GM21528 (cell line): ENCODE data around the gene RITA1.
"Not testable (repeated sequence)": the region's sequence is repeated elsewhere in the genome, so short reads cannot be mapped to it uniquely, and the experiment has no call there.

Experiments
- ATAC-seq: cut with Tn5 transposase; IDR thresholded peaks from one replicate; pipeline ENCODE4 v1.9.1; 2021; ENCODE audit warnings: mild to moderate bottlenecking, moderate library complexity; ENCODE audit not compliant: unreplicated experiment, low FRiP score

RITA1 gene

DNA sequence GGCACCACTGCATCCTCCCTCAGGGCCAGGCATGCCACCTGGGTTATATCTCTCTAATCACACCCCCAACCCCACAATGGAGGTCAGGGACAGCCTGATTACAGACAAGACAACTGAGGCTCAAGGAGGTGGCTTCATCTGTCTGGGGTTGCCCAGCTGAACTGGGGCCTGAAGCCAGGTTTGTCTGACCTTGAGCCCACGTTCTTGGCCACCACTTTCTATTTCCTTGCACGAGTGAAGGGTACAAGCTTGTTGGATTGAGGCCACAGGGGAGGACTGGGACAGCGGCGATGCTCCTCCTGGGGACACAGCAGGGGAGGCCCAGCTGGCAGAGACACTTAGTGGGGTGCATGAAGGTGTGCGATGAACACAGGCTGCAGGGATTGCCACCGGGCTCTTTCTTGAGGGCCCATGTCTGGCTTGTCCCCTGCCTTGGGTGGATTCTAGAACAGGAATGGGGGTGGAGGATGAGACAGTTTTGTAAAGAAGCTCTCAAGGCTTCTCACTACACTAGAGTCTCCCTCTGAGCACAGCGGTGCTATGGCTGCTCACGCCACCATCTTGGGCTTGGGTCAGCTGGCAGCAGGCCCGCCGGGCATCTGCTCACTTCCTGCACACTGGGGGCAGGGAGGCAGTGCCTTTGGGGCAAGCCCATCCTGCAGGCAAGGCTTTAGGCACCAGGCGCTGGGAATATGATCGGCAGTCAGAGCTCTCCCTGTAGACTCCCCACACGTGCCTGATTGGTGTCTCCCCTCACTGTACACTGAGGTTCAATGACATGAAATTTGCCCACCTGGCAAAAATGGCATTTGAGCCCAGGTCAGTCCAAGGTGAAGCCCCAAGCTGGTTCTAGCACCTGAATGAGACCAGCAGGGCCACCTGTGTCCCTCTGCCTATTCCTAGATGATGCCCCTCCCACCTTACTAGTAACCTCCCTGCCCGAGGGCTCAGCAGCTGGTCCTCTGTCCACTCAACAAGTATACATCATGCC, 16.0 kb downstream of the RITA1 start:
- ATAC-seq, result no peak

DNA sequence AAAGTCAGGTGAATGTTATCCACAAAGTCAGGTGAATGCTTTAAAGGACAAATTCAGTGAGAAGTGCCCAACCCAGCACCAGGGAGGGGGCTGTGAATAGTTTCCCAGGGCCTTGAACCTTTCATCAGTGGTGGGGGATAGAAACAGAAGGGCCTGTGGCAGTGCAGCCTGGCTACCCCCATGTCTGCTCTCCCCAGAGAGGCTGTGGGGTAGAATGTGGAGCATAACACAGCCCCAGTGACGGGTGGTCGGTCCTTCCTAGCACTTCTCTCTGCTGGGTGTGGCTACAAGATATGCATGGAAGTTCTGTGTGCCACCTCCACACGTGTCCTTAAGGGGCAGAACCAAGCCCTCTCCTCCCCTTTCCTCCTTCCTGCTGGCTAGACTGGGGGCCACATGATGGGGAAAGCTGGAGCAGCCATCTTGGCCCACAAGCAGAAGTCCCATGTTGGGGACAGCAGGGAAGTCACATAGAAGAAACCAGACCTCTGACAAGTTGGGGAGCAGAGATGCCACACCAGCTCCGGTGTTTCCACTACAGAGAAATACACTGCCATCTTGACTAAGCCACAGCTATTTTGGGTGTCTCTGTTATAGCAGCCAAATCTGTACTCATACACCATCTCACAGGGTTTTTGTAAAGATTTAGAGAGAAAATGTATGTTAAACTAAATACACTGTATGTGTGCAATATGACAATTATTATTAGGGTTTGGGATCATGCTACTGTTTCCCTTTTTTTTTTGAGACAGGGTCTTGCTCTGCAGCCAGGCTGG, 17.0 kb downstream of the RITA1 start:
- ATAC-seq, result no peak

DNA sequence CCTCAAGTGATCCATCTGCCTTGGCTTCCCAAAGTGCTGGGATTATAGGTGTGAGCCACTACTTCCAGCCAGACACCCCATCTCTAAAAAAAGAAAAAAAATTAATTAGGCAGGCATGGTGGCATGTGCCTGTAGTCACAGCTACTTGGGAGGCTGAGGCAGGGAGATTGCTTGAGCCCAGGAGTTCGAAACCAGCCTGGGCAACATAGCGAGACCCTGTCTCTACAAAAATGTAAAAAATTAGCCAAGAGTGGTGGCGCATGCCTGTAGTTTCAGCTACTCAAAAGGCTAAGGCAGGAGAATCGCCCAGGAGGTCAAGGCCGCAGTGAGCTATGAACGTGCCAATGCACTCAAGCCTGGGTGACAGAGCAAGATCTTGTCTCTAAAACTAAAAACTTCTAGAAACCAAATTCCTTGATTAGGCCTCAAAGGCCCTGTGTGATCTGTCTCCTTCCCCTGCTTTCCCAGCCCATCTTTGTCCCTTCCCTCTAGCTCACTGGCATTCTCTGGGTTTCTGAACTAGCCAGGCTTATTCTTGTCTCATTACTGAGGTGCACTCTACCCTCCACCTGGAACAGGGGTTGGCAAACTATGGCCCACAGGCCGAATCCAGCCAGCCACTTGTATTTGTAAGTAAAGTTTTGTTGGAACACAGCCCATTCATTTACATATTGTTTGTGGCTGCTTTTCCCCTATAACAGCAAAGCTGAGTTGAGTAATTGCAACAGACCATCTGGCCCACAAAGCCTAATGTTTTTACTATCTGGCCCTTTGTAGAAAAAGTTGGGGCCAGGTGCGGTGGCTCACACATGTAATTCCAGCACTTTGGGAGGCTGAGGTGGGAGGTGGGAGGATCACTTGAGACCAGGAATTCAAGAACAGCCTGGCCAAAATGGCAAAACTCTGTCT, 18.6 kb downstream of the RITA1 start:
- ATAC-seq, result no peak

DNA sequence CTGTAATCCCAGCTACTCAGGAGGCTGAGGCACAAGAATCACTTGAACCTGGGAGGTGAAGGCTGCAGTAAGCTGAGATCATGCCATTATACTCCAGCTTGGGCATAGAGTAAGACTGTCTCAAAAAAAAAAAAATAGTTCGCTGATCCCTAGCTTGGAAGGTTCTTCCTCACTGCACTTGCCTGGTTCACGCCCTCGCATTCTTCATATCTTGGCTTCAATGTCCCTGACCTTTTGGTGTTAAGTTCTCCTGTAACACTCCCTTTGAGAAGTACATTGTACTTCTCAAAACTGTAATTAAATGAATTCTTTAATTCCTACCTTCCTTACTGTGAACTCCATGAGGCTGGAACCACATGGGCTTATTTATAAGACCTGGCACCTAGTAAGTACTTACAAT, 19.3 kb downstream of the RITA1 start:
- no peak for ATAC-seq

DNA sequence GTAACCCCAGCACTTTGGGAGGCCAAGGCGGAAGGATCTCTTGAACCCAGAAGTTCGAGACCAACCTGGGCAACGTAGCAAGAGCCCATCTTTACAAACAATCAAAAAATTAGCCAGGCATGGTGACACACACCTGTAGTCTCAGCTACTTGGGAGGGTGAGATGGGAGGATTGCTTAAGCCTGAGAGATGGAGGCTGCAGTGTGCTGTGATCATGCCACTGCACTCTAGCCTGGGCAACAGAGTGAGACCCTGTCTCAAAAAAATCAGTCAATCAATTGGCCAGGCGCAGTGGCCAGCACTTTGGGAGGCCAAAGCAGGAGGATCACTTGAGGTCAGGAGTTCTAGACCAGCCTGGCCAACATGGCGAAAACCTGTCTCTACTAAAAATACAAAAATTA, 21.3 kb downstream of the RITA1 start:
- not testable (repeated sequence) for ATAC-seq

DNA sequence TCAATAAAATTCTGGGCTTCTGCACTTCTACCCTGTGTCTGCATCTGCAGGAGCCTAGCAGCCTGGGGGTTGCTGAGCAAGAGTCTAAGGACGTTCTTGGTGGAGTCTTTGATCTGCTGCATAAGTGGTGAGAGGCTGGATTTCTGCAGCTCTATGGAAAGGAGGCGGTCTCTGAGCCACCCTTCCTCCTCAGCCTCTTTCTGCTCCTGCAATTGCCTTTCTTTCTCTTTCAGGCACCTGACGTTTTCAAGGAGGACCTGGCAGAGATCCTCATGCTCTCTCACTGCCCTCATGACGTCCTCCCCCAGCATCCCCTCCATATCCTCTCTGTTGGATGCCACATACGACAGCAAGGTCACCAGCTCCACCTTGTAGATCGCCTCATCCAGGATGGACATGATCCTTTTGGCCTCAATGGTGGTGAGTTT, 22.1 kb downstream of the RITA1 start:
- ATAC-seq, result peak; percentile 4

DNA sequence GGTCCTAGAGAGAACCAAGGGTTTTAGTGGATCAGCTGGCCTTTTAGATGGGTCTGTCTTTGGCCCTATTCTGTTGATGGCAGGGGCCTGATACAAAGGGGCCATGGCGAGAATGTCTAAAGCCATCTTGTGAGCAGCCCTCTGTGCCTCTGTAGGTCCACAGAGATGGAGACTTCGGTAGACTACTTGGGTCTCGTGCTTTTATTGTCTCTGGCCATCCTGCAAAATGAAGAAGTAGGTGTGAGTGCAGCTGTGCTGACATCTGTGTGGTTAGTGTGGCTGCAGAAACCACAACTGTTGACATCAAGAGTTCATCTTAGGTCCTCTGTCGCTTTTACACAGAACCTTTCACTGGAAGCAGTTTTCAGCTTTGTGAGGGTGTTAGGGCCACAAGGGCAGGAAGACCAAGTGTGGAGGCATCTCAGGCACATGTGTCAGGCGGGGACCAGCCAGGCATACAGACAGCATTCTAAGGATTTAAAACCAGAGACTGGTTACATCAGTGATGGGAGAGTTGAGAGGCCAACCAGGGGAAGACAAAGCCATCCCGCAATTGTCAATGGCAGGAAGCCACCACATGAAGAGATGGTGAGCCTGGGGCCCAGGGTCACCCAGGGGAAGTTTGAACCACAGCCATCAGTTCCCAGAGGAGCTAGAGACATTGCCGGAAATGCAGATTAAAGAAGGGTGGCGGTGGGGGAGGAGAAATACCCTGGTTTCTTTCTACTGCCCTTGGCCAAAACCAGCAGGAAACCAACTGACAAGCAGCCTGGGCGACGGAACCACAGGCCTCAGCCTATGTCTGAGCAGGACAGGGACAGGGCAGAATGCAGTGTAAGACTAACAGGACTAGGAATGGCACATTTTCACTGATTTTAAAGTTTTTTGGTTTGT, 22.8 kb downstream of the RITA1 start:
- peak; percentile 76 for ATAC-seq

DNA sequence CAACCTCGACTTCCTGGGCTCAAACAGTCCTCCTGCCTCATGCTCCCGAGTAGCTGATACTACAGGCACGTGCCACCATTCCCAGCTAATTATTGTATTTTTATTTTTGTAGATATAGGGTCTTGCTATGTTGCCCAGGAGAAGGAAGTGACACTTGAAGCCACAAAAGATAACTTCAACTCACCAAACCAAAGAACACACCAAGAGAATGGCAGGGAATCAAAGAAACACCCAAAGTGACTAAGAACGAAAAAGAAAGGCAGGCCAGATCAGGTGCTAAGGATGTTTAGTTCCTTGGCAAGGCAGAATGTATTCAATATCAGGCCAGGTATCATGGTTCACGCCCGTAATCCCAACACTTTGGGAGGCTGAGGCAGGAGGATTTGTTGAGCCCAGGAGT, 25.6 kb downstream of the RITA1 start:
- ATAC-seq, result no peak

DNA sequence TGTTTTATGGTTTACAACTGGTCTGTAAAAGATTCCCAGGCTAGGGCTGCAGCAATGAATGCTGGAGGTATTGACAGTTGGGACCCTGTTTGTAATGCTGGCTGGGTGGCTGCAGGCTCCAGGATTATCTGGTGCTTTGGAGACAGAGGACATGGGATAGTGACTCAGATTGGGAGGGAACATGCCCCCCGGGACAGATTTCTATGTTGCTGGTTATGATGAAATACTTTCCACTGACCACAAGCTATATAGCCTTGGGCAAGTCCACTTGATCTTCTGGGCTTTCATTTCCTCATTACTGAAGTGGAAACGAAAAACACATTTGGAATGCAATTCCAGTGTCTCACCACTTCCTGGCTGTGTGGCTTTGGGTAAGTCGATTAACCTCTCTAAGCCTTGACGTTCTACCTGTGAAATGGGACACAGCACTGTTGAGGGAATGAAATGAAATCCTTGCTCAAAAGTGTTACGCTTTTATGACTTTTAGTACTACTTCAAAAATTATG, 29.4 kb downstream of the RITA1 start:
- no peak for ATAC-seq

DNA sequence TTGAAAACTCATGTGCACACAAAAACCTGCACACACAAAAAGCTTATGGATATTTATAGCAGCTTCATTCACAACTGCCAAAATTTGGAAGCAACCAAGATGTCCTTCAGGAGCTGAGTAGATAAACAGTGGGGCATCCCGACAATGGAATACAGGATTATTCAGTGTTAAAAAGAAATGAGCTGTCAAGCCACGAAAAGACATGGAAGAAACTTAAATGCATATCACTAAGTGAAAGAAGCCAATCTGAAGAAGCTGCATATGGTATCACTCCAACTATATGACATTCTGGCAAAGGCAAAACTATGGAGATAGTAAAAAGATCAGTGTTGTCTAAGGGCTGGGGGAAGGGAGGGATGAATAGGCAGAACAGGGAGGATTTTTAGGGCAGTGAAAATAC, 30.5 kb downstream of the RITA1 start:
- no peak for ATAC-seq

DNA sequence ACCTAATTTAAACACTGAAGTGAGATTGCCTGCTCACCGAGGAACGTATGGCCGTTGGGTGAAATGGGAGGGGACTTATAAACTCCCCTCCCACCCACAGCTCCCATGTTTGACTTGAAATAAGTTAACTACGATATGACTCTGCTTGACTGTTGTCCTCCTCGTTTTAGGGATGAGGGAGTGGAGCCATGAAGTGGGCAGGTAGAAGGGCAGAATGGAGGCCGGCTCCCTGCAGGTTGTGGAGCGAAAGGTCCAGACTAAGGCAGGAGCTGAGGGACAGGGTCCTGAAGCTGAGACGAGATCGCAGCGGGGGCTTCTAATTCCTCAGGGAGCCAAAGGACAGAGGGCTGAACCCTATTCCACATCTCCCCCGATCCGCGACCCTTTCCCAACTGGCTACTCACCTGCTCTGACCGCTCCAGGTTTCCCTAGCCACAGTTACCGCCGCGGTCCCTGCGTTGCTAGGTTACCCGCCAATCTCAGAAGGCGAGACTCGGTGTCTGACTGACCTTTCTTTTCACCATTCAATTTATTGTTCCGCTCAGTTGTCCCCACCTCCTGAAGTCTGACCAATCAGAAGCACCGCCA, 35.2 kb downstream of the RITA1 start:
- no peak for ATAC-seq

DNA sequence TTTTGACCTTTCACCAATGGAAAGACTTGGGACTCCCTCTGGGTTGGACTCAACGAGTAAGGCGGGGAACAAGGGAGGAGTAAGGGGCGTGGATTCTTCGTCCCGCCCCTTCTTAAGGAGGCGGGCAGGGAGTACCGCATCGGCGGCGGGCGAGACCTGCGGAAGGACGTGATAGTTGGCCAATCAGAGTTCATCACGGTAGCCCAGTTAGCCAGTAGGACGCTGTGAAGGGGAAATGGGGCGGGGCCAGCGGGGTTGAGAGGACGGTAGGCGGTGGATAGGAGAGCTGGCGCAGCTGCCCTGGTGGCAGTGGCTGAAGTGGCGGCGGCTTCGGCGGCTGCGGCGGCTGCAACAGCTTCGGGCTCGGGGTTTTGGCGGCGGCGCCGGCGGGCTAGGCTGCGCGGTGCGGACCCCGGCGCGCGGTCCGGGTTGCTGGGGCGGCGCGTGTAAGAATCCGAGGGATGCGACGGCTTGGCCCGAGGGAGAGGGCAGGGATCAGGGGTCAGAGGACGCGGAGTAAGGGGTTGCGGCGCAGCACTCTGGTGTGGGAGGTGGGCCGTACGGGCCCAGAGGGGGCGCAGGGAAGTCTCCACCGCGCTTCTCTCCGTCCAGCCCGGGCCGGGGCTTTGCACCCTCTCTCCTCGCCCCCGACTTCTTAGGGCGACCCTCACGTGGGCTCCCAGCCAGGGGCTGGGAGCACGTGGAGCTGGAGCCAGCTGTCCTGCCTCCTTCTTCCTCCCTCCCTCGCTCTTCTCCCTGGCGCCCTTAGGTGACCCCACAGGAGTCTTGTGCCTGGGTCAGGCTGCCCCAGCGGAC, 35.9 kb downstream of the RITA1 start, which contains the start of gene TPCN1:
Gene TPCN1 (plus strand): TSS at position 284 of the 816 bp plus-strand sequence. CDS start 5,389 bp downstream, outside the sequence.
- peak; percentile 92 for ATAC-seq

DNA sequence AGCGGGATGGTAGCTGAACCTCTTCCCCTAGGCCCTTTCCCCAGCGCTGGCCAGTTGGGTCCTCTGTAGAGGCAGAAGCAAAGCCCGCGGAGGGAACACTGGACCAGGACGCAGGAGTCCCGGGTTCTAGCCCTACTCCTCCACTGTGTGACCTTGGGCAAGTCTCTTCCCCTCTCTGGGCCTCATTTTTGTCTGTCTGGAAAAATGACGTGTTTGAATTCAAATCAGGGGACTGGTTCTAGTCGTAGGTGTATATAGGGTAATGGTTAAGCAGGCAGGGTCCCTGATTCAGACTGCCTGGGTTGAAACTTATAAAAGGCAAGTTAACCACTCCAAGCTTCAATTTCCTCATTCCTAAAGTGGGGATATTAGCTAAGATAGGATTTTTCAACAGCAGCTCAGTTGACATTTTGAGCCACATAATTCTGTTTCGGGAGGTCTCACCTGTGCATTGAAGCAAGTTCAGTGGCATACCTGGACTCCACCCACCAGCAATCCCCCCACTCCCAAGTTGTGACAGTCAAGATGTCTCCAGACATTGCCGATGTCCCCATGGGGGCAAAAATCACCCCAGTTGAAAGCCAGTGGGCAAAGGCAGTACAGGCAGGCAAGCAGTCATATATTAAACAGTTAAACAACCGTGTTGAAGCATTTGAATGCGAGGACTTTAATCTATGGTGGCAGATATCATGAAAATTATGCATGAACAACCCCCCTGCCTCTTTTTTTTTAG, 36.6 kb downstream of the RITA1 start:
- ATAC-seq, result no peak

DNA sequence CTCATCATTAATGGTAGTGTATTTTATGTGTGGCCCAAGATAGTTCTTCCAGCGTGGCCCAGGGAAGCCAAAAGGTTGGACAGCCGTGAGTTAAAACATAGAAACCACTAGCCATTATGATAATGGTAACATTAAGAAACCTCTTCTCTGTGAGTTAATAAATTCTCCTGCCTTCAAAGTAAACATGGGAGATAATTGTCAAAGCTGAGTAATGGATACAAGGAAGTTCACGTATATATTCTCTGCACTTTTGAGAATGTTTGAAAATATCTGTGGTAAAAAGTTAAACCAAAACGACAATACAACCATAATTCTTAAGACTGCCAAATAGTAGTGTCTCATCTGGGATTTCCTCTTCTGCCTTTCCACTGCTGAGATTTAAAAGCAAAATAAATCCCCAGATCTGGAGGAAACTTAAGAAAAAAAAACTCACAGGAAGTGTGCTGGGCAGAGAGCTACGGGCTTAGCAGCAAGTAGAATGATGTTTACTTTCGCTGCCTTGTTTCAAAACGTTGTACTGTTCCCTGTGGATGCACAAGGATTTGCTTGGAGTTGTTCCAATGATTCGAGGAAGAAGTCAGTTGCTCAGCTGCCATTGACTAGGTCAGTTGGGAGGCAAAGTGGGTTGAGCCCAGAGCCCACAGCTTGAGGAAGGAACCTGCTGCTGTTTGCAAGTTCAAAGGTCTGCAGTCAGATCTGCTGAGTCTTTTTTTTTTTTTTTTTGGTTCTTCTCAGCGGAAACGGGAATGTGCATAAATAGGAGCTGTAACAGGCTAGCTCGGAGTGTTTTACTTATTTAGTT, 37.4 kb downstream of the RITA1 start:
- no peak for ATAC-seq

DNA sequence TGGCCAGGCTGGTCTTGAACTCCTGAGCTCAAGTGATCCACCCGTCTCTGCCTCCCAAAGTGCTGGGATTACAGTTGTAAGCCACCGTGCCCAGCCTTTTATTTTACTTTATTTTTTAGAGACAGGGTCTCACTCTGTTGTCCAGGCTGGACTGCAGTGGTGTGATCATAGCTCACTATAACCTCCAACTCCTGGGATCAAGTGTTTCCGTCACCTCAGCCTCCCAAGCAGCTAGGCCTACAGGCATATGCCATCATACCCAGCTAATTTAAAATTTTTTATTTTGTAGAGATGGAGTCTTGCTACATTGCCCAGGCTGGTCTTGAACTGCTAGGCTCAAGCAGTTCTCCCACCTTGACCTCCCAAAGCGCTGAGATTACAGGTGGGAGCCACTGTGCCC, 39.4 kb downstream of the RITA1 start:
- no peak for ATAC-seq
